Measurements from ENCODE around the gene SAMD14.

The SAMD14 gene

DNA sequence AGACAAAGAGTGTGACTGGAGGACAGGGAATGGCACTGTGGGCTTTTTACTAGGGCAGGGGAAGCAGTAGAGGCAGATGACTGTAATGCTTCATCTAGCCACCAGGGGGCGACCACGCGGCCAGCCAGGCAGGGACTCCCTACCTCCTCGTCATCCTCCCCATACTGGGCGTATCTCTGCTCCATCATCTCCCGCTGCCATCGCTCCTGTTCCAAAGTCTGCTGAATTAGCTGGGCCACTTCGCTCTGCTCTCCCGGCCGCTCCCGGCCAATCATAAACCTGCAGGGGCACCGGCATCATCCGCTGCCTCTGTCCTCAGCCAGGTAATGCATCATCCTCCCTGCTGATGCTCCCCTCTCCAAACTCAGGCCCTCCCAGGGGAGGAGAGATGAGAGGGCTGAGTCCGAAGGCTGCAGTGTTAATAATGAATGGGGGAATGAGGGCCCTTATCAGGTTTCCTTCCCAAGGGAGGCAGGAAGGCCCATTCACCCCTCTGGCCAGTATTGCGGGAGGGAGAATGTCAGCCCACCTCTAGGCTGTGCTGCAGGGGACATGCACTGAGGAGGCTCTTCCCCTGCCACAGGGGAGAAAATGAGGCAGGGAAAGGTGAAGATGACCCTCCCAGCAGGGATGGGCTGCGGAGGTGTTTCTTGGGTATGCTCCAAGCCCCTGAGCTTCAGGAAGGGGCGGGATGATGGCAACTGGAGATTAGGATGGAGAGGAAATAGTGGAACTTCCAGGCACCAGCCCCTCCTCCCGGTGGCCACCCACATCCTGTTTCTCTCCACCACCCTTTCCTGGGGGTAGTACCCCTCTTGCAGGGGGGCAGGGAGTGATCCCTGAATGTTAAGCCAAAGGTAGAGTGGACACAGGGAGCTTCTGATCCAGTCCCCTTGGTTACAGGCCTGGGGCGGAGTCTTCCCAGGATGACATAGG, 10.3 kb upstream of the SAMD14 start:
- Histone ChIP-seq H3K4me1 (ENCODE audit: insufficient read depth, low read length) (no peaks in the 10 kb centered on the region), H3K4me3 (ENCODE audit: low read length) (no peak overlapping the region), H3K27me3 (ENCODE audit: insufficient read depth, low read length) (no peaks in the 10 kb centered on the region), H2AFZ (ENCODE audit: low read depth, low read length) (no peak overlapping the region), H3K9me3 (ENCODE audit: low read length) (no peaks in the 10 kb centered on the region), H3K36me3 (ENCODE audit: insufficient read depth, low read length) (peaks cover 85% of the 10 kb centered on the region)

DNA sequence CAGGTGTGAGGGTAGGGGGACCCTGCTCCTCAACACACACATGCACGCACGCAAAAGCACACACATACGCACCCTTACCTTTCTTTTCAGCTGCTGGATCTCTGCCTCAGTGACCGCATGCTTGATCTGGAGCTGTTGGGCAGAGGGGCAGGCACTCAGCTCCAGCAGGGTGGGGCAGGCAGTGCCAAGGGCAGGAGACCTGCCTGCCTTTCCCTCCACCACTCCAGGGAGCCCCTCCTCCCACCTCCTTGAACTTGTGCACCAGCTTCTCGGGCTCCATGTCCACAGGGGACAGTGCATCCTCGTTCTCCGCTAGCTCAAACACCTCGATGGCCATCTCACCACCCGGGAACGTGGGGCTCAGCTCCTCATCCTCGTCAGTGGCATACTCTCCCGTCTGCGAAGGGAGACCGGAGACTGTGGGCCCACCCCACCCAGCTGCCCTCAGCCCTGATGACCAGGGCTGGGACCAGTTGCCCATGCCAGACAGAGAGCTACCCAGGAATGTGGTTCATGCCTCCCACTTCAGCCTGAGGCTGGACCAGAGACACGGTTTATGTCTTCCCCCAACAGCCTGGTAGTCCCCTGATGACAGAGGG, 9.3 kb upstream of the SAMD14 start:
- Histone ChIP-seq H3K27me3 (ENCODE audit: insufficient read depth, low read length) (no peaks in the 10 kb centered on the region), H3K36me3 (ENCODE audit: insufficient read depth, low read length) (peaks cover 83% of the 10 kb centered on the region), H3K4me1 (ENCODE audit: insufficient read depth, low read length) (peaks cover 1% of the 10 kb centered on the region), H3K4me3 (ENCODE audit: low read length) (no peak overlapping the region), H3K9me3 (ENCODE audit: low read length) (no peaks in the 10 kb centered on the region), H2AFZ (ENCODE audit: low read depth, low read length) (no peak overlapping the region)

DNA sequence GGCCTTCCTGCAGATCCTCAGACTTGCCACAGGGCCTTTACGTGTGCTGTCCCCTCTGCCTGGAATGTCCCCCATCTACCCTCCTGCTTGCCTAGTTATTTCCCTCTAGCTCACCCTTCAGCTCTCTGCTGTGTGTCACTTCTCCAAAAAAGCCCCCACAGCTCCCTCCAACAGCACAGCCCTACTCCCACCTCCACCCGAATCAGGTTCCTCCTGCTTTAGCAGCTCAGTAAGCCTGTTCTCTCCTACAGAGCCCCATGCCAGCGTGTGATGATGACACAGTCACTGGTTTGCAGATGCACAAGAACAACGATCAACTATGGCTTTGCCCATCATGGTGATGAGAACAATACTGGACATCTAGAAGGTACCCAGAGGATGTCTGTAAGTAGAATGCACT, 7.1 kb upstream of the SAMD14 start:
- Histone ChIP-seq H3K4me1 (ENCODE audit: insufficient read depth, low read length) (peaks cover 3% of the 10 kb centered on the region), H3K36me3 (ENCODE audit: insufficient read depth, low read length) (peaks cover 62% of the 10 kb centered on the region), H3K27me3 (ENCODE audit: insufficient read depth, low read length) (no peaks in the 10 kb centered on the region), H3K4me3 (ENCODE audit: low read length) (no peak overlapping the region), H3K9me3 (ENCODE audit: low read length) (no peaks in the 10 kb centered on the region), H2AFZ (ENCODE audit: low read depth, low read length) (no peak overlapping the region)

DNA sequence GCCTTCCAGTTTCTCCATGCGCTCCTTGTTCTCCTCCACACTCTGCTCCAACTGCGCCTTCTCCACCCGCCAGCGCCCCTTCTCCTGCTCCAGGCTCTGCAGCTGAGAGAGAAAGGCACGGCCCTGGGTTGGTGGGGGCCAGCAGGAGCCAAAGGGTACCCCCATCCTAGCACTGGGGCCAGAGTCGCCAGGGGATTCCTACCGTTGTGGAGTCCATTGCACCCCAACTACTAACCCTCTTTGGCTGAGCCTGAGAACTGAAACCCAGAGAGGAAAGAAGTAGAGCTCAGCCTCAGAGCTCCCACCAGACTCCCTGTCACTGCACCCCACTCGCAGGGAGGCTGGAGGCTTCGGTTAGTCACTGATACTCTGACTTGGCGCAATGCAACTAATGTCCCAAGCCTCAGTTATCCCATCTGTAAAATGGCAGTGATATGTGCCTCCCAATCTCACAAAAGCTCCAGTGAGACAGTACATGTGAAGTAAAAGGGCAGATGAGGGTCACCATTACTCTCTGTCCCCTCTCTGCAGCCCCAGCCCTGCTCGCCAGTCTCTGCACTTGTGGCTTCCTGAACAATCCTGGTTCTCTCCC, 6.2 kb upstream of the SAMD14 start:
- peaks cover 56% of the 10 kb centered on the region for H3K36me3 ChIP-seq (ENCODE audit: insufficient read depth, low read length)
- H3K9me3 ChIP-seq (ENCODE audit: low read length): no peaks in the 10 kb centered on the region

DNA sequence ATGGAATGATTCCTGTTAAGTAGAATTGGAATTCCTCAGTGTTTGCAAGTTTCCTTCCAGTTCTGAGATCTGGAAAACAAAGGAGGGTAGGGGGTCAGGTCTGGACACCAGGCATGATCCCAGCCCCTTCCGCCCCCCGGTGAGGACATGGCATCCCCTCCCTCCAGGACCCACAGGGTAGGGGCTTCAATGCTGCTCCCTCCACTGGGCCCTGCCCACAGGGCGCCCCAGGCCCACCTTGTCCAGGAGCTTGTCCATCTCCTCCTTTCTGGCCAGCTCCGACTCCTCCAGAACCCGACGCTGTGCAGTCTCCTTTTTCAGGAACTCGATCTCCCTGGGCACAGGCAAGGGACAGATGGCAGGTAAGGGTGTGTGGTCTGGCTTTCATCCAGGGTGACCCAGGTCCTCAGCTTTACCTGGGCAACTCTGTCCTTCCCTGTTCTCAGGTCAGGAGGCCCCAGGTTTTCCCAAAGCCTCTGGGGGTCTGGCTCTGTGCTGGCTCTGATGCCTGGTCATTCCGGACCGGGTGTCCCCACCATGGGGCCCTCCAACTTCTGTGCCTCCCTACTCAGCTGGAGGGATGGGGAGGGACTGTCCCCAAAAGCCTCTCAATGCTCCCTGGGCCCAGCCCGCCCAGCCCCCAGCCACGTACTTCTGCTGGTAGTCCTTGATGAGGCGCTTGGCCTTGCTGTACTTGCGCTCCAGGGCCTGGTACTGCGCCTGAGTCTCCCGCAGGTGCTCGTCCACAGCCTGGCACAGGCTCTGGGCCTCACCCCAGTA, 5.5 kb upstream of the SAMD14 start:
- Histone ChIP-seq H3K27me3 (ENCODE audit: insufficient read depth, low read length) (no peaks in the 10 kb centered on the region), H3K4me1 (ENCODE audit: insufficient read depth, low read length) (peaks cover 9% of the 10 kb centered on the region), H2AFZ (ENCODE audit: low read depth, low read length) (no peak overlapping the region), H3K9me3 (ENCODE audit: low read length) (no peaks in the 10 kb centered on the region), H3K36me3 (ENCODE audit: insufficient read depth, low read length) (peaks cover 50% of the 10 kb centered on the region), H3K4me3 (ENCODE audit: low read length) (no peak overlapping the region)

More for the DNA sequence above, 6.2 kb upstream of the SAMD14 start:
- no peak overlapping the region for H2AFZ ChIP-seq (ENCODE audit: low read depth, low read length)
- H3K4me1 ChIP-seq (ENCODE audit: insufficient read depth, low read length): peaks cover 3% of the 10 kb centered on the region
- H3K27me3 ChIP-seq (ENCODE audit: insufficient read depth, low read length): no peaks in the 10 kb centered on the region
- H3K4me3 ChIP-seq (ENCODE audit: low read length): no peak overlapping the region

DNA sequence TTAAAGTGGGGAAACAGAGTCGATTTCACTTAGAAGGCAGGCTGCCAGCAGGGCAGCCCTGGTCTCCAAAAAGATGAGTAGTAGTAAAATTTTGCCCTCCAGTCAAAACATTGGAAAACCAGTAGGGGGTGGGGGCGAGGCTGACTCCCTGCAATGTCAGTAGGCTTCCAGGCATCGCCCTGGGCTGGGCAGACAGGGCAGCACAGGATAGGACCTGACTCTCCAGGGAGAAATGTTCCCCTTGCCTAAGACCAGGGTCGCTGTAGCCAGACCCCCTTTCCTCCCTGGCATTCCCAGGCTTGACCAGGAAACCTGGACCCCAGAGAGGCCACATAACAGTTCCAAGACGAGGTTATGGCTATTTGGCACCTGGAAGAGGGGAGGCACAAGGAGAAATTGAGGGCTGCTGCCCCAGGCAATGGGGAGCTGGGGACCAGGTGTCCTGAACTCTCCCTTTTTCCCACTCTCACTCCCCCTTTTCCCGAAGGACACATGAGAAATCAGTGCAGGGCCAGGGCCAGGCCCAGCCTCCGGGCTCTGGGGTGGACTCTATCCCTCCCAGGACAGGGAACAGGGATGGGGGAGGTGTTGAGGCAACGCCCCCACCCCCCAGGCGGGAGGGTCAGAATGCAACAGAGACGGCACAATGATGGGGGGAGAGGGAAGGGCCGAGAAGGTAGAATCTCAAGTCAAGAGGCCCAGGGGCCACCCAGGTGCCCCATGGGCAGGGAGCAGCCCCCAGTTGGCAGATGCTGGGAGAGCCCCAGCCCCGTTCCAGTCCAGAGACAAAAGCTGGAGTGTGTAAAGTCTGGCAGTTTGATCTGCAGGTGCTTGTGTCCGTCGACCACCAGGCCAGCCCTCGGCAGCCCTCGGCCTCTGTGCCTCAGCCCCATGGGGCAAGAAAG, 4.5 kb upstream of the SAMD14 start:
- Histone ChIP-seq H3K36me3 (ENCODE audit: insufficient read depth, low read length) (peaks cover 42% of the 10 kb centered on the region), H3K4me3 (ENCODE audit: low read length) (no peak overlapping the region)

DNA sequence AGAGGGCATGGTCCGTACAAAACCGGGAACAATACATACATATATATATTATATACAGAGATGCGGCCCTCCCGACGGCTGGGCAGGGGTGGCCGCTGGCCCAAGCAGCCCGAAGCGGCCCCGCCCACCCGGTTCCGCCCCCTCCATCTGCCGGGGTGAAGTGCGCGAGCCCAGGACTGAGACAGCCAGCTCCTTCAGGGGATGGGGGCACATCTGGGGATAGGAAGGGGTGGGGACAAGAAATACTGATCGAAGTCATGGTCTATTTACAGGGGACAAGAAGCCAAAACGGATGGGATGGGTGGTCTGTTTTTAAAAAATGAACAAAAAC, 3.8 kb upstream of the SAMD14 start:
- Histone ChIP-seq H3K36me3 (ENCODE audit: insufficient read depth, low read length) (peaks cover 35% of the 10 kb centered on the region), H3K4me1 (ENCODE audit: insufficient read depth, low read length) (peaks cover 12% of the 10 kb centered on the region), H2AFZ (ENCODE audit: low read depth, low read length) (no peak overlapping the region), H3K27me3 (ENCODE audit: insufficient read depth, low read length) (no peaks in the 10 kb centered on the region), H3K9me3 (ENCODE audit: low read length) (no peaks in the 10 kb centered on the region), H3K4me3 (ENCODE audit: low read length) (no peak overlapping the region)

More for the DNA sequence above, 4.5 kb upstream of the SAMD14 start:
- Histone ChIP-seq H2AFZ (ENCODE audit: low read depth, low read length) (no peak overlapping the region), H3K27me3 (ENCODE audit: insufficient read depth, low read length) (no peaks in the 10 kb centered on the region), H3K4me1 (ENCODE audit: insufficient read depth, low read length) (peaks cover 9% of the 10 kb centered on the region), H3K9me3 (ENCODE audit: low read length) (no peaks in the 10 kb centered on the region)

DNA sequence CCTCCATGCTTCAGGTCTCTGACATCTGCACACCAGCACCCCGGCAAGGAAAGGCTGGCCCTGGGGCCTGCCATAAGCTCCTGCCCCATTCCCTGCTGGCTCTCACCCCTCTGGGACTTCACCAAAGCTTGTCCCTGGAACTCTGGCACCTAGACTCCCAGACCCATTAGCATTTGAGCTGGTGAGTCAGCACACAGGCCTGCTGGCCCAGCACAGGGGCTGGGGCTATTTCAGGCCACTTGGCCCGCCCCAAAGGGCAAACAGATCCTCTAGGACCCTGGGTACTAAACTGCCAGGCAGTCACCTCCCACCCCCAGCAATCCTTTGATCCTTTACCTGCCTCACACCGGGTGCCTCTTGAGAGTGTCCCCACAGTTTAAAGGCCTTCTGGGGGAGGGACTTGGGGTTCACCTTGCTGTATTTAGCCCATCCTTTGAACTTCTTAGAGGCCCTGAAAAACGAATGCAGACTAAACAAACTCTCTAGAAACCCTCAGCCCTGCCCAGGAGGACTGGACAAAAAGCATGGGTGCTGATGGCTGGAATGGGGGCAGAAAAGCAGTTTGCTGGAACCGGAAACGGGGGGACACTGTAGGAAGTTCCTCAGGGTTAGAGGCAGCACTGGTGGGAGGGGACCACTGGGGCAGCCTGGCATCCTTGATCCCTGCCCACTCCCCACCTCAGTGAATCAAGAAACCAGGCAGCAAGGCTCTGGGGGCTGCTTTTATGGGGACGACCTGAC, 3.2 kb upstream of the SAMD14 start:
- H3K4me1 ChIP-seq (ENCODE audit: insufficient read depth, low read length): peaks cover 15% of the 10 kb centered on the region
- peaks cover 30% of the 10 kb centered on the region for H3K36me3 ChIP-seq (ENCODE audit: insufficient read depth, low read length)
- H3K4me3 ChIP-seq (ENCODE audit: low read length): no peak overlapping the region
- H2AFZ ChIP-seq (ENCODE audit: low read depth, low read length): no peak overlapping the region
- H3K27me3 ChIP-seq (ENCODE audit: insufficient read depth, low read length): no peaks in the 10 kb centered on the region
- no peaks in the 10 kb centered on the region for H3K9me3 ChIP-seq (ENCODE audit: low read length)

DNA sequence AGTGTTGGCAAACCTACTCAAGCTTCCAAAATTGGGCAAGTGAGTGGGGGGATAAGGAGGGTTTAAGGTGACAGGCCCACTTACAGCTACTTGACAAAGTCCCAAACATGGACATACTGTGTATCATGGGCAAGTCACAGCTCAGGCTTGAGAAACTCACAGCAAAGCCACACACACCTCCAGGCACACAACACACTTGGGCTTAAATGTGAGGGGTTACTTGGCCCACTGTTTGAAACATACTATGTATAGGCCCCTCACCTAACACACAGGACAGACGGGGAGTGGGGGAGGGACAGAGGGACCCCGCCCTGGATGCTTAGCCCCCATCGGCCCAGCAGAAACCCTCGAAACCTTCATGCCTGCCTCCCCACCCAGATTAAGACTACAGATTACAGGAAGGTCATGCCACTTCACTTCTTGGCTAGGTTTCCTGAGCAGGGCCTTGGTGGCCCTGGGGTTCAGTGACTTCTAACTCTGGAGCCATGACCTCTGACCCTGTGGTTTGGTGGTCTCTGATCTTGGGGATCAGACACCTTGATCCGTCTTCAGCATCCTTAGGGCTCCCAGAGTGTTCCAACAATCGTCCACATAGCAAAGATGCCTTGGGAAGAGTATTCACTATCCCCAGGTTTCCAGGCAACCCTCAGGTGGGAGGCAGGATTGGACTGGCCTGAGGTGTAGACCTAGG, 2.3 kb upstream of the SAMD14 start:
- Histone ChIP-seq H3K4me3 (ENCODE audit: low read length) (no peak overlapping the region), H2AFZ (ENCODE audit: low read depth, low read length) (no peak overlapping the region), H3K9me3 (ENCODE audit: low read length) (no peaks in the 10 kb centered on the region), H3K4me1 (ENCODE audit: insufficient read depth, low read length) (peaks cover 19% of the 10 kb centered on the region), H3K36me3 (ENCODE audit: insufficient read depth, low read length) (peaks cover 21% of the 10 kb centered on the region), H3K27me3 (ENCODE audit: insufficient read depth, low read length) (no peaks in the 10 kb centered on the region)

DNA sequence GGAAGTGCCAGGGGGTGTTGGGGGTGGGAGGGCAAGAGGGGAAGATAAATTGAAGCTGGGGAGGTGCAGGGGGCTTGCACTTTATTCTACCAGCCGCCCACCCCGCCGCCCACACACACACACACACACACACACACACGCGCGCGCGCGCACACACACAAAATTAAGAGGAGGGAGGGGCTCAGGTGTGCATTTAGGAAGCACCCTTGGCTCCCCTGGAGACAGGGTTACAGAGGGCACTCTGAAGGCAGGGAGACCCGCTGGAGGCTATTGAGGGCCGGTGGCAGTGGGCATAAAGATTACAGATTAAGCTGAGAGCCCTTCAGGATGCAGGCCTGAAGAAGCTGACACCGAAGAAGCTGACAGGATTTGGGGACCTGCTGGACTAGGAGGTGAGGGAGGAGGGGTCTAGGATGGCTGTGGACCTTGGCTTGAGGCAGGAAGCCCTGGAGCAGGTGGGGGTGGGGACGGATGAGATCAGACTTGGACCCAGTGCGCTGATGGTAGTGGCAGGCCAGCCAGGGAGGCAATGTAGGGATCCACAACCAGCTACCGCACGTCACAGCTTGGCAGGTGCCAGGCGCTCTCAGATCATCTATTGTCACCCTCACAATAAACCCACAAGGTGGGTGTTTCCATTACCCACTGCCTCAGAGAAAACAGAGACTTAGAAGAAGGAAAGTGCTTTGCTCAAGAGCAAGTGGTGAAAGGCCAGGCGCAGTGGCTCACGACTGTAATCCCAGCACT, 772 bp upstream of the SAMD14 start:
- Histone ChIP-seq H3K36me3 (ENCODE audit: insufficient read depth, low read length) (peaks cover 9% of the 10 kb centered on the region), H3K27me3 (ENCODE audit: insufficient read depth, low read length) (no peaks in the 10 kb centered on the region), H3K4me1 (ENCODE audit: insufficient read depth, low read length) (peaks cover 19% of the 10 kb centered on the region), H3K4me3 (ENCODE audit: low read length) (peak overlapping the region; percentile 60), H2AFZ (ENCODE audit: low read depth, low read length) (peak overlapping the region; percentile 82), H3K9me3 (ENCODE audit: low read length) (no peaks in the 10 kb centered on the region)

DNA sequence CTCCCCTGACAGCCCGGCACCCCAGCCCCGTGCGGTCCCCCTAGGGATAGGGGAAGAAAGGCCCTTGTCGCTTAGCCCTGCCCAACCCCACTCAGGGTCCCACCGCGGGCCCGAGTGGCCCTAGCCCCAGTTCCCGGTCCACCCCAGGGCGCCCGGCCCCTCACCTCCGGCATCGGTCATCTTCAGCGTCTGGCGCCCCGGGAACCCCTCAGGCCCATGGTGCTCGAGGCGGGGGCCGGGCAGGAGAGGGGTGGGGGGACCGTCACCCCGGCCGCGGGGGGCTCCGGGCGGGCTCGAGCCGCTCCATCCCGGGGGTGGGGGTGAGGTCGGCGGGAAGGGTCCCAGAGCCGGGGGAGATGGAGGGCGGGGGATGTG, 620 bp downstream of the SAMD14 start:
- Histone ChIP-seq H3K4me3 (ENCODE audit: low read length) (peak overlapping the region; percentile 60), H3K27me3 (ENCODE audit: insufficient read depth, low read length) (no peaks in the 10 kb centered on the region), H3K36me3 (ENCODE audit: insufficient read depth, low read length) (no peaks in the 10 kb centered on the region), H2AFZ (ENCODE audit: low read depth, low read length) (peak overlapping the region; percentile 91), H3K4me1 (ENCODE audit: insufficient read depth, low read length) (peaks cover 23% of the 10 kb centered on the region), H3K9me3 (ENCODE audit: low read length) (no peaks in the 10 kb centered on the region)
